ENCODE results near the gene TMEM184B. TPM values are rescaled to one million over a fixed set of nuclear protein-coding genes. Genes with fewer than 3 reads are reported as not detected.

Gene TMEM184B
- total RNA-seq, 1 donor from 2014 or later: 121 TPM

DNA sequence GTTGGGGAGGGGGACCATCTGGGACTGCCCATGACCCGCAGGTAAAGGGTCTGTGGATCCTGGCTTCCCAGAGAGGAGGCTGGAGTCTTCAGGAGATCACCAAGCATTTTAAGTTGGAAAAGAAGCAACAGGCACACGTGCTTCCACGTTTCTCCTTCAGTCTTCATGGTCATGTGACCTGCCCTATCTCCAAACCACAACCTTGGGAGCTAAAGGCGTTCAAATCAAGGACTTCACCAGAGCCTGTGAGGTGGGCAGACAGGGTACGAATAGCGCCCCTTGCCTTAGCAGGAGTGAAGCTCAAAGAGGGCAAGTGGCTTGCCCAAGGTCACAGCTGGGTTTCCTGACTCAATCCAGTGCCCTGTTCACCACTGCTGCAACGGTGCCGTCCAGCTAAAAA is 6.7 kb downstream of the TMEM184B start:
- Mint-ChIP-seq H3K4me3 (ENCODE audit: unreplicated experiment) (no peak overlapping the region), H3K36me3 (ENCODE audit: low read depth) (peaks cover 4% of the 10 kb centered on the region), H3K27me3 (ENCODE audit: low read depth) (no peaks in the 10 kb centered on the region), H3K4me1 (ENCODE audit: low read depth) (peaks cover 62% of the 10 kb centered on the region), H3K9me3 (ENCODE audit: low read depth) (no peaks in the 10 kb centered on the region), H3K27ac (ENCODE audit: unreplicated experiment) (no peak overlapping the region)
- TF ChIP-seq, protein P1, sequence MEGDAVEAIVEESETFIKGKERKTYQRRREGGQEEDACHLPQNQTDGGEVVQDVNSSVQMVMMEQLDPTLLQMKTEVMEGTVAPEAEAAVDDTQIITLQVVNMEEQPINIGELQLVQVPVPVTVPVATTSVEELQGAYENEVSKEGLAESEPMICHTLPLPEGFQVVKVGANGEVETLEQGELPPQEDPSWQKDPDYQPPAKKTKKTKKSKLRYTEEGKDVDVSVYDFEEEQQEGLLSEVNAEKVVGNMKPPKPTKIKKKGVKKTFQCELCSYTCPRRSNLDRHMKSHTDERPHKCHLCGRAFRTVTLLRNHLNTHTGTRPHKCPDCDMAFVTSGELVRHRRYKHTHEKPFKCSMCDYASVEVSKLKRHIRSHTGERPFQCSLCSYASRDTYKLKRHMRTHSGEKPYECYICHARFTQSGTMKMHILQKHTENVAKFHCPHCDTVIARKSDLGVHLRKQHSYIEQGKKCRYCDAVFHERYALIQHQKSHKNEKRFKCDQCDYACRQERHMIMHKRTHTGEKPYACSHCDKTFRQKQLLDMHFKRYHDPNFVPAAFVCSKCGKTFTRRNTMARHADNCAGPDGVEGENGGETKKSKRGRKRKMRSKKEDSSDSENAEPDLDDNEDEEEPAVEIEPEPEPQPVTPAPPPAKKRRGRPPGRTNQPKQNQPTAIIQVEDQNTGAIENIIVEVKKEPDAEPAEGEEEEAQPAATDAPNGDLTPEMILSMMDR (IDR thresholded peaks at IDR 0.05): no peak
- no peak for DNase-seq (ENCODE audit: low spot score)

DNA sequence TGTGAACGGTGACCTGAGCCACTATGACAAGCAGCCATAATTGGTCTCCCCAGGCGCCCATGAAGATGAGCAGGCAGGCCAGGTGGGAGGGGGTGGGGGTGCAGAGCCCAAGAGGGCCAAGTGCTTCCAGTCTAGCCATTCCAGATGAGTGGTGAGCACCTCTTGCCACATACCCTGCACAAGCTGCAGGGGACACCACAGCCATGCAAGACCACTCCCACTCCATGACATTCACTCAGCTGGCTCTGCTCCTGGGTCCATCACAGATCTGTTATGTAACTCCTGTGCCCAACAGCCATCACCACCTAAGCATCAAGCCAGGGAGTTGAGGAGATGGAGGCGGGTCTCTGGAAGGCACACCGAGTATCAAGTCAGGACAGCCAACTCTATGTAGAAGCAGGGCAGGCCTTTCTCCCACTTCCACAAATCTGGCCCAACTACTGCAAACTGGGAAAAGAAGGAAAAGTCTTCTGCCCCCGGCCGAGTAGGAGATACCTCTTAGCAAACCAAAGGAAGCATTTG is 8.4 kb downstream of the TMEM184B start:
- no peaks in the 10 kb centered on the region for H3K27me3 Mint-ChIP-seq (ENCODE audit: low read depth)
- no peaks in the 10 kb centered on the region for H3K9me3 Mint-ChIP-seq (ENCODE audit: low read depth)
- TF ChIP-seq, protein P1 (IDR thresholded peaks at IDR 0.05): no peak
- no peak overlapping the region for H3K4me3 Mint-ChIP-seq (ENCODE audit: unreplicated experiment)
- DNase-seq (ENCODE audit: low spot score): no peak
- peaks cover 6% of the 10 kb centered on the region for H3K36me3 Mint-ChIP-seq (ENCODE audit: low read depth)
- H3K27ac Mint-ChIP-seq (ENCODE audit: unreplicated experiment): no peak overlapping the region
- H3K4me1 Mint-ChIP-seq (ENCODE audit: low read depth): peaks cover 54% of the 10 kb centered on the region

DNA sequence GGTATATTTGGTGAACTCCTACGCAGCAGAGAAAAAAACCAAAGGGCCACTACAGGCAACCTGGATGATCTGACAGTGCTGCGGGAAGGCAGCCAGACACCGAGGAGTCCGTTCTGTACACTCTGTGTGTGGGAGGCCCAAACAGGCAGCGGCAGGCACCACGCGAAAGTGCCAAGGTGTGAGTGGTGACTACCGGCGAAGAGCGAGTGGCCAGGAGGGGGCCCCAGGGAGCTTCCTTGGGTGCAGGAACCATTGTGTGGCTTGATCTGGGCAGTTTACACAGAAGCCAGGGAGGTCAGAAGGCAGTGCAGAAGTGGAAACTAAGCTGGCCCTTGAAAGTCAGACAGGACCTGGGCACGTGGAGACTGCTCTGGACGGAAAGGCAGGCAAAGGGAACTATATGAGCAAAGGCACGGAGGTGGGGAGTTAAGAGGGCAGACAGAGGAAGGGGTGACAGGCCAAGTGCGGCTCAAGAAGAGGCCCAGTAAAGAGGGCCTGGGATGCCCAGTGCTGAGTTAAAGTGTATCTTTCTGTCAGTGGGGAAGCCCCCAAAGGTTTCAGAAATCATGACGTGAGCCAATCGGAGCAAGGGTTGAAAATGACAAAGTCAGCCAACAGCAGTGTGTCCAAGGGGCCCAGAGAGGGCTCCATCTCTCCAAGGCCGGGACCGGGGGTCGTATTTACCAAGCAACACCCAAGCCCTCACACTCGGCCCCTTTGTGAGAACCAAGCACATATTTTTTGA is 10.6 kb downstream of the TMEM184B start:
- no peak overlapping the region for H3K4me3 Mint-ChIP-seq (ENCODE audit: unreplicated experiment)

DNA sequence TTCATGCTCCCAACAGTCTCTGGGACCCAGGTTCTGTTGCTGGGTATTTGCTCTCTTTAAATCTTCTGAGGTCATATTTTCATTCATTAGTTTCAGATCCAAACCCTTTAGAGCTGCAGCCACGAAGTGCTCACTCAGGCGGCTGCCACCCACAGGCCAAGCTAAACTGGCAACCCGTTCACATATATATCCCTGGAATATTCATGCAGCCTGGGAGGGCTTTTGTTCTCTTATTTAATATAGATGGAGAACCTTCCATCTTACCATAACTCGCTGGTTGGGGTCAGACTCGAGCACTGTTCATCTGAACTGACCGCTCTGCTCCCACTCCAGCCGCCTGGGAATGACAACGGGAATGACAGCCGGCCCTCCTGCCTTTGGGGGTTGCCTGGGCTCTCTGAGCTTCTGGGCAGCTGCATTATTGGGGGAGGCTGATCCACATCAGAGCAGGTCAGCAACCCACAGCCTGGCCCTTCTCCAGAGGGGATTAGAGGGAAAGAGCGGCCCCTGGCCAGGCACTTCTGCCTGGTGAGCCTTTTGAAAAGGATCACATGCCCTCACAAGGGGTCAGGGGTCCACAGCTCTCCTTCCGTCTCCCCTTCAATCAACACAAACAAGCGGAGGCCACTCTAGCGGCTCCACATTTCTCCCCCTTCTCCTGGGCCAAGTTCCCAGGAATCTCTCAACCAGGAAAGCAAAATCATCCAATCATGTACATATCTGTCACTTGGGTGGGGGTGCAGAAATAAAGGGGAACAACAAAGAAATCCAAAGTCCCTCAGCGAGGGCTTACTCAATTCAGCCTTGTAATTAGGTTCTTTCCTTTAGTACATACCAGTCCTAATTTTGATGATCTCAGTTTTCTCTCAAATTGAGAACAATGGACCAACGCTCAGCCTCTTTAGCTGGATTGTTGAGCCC is 11.8 kb downstream of the TMEM184B start:
- DNase-seq (ENCODE audit: low spot score): no peak
- Mint-ChIP-seq H3K4me1 (ENCODE audit: low read depth) (peaks cover 59% of the 10 kb centered on the region), H3K36me3 (ENCODE audit: low read depth) (peaks cover 6% of the 10 kb centered on the region), H3K27me3 (ENCODE audit: low read depth) (no peaks in the 10 kb centered on the region), H3K4me3 (ENCODE audit: unreplicated experiment) (no peak overlapping the region), H3K27ac (ENCODE audit: unreplicated experiment) (peak overlapping the region; percentile 71), H3K9me3 (ENCODE audit: low read depth) (no peaks in the 10 kb centered on the region)
- TF ChIP-seq, protein P1 (IDR thresholded peaks at IDR 0.05): peak; percentile 43

More for the DNA sequence above, 10.6 kb downstream of the TMEM184B start:
- no peak for DNase-seq (ENCODE audit: low spot score)
- H3K9me3 Mint-ChIP-seq (ENCODE audit: low read depth): no peaks in the 10 kb centered on the region
- no peaks in the 10 kb centered on the region for H3K27me3 Mint-ChIP-seq (ENCODE audit: low read depth)
- H3K27ac Mint-ChIP-seq (ENCODE audit: unreplicated experiment): peak overlapping the region; percentile 41
- H3K4me1 Mint-ChIP-seq (ENCODE audit: low read depth): peaks cover 59% of the 10 kb centered on the region
- TF ChIP-seq, protein P1 (IDR thresholded peaks at IDR 0.05): peak; percentile 59
- peaks cover 6% of the 10 kb centered on the region for H3K36me3 Mint-ChIP-seq (ENCODE audit: low read depth)

DNA sequence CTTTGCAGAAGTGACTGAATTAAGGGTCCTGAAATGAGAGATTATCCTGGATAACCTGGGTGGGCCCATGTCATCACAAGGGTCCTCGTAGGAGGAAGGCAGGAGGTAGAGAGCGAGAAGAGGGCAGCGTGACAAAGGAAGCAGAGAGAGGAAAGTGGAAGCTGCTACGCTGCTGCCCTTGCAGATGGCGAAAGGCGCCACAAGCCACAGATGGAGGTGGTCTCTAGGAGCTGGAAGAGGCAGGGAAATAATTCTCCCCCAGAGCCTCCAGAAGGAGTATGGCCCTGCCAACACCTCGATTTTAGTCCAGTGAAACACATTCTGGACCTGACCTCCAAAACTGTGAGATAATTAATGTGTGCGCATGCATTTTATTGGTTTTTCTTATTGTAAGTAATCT is 13.4 kb downstream of the TMEM184B start:
- Mint-ChIP-seq H3K4me1 (ENCODE audit: low read depth) (peaks cover 64% of the 10 kb centered on the region), H3K4me3 (ENCODE audit: unreplicated experiment) (no peak overlapping the region), H3K9me3 (ENCODE audit: low read depth) (no peaks in the 10 kb centered on the region), H3K36me3 (ENCODE audit: low read depth) (peaks cover 6% of the 10 kb centered on the region), H3K27me3 (ENCODE audit: low read depth) (no peaks in the 10 kb centered on the region), H3K27ac (ENCODE audit: unreplicated experiment) (peak overlapping the region; percentile 85)
- TF ChIP-seq, protein P1 (IDR thresholded peaks at IDR 0.05): no peak
- no peak for DNase-seq (ENCODE audit: low spot score)

Measured in chondrocyte (in vitro differentiated cells).